Endodermal cell (in vitro differentiated cells): ENCODE results near the gene HOXD9. TPM values are rescaled to one million over a fixed set of nuclear protein-coding genes. Genes with fewer than 3 reads are reported as not detected.

Experiments
- DNase-seq: peaks from one replicate; pipeline ENCODE4 v3.0.0-alpha.2; 2017
- H3K27ac ChIP-seq: 2 replicates; pipeline ENCODE4 v1.5.1; 2013; ENCODE audit warnings: mild to moderate bottlenecking, low read depth, low read length, moderate library complexity
- H3K27me3 ChIP-seq: 2 replicates; pipeline ENCODE4 v1.6.1; 2013; ENCODE audit warnings: mild to moderate bottlenecking, low read length, moderate library complexity; ENCODE audit not compliant: insufficient read depth, control insufficient read depth, poor library complexity, severe bottlenecking
- H3K36me3 ChIP-seq: 2 replicates; pipeline ENCODE4 v1.7.0; 2013; ENCODE audit warnings: mild to moderate bottlenecking, low read length, moderate library complexity; ENCODE audit not compliant: control insufficient read depth, insufficient read depth
- H3K4me1 ChIP-seq: one replicate; pipeline ENCODE4 v1.7.0; 2013; ENCODE audit warnings: low read length; ENCODE audit not compliant: control insufficient read depth, insufficient read depth
- H3K4me3 ChIP-seq: 2 replicates; pipeline ENCODE4 v1.5.1; 2013; ENCODE audit warnings: mild to moderate bottlenecking, low read length, moderate library complexity
- H3K9ac ChIP-seq: 2 replicates; pipeline ENCODE4 v1.6.1; 2013; ENCODE audit warnings: mild to moderate bottlenecking, low read length, moderate library complexity; ENCODE audit not compliant: poor library complexity, severe bottlenecking; ENCODE audit errors: extremely low read depth
- H3K9me3 ChIP-seq: 2 replicates; pipeline ENCODE4 v1.6.1; 2013; ENCODE audit warnings: mild to moderate bottlenecking, low read length, moderate library complexity; ENCODE audit not compliant: control insufficient read depth
- H3K27ac Mint-ChIP-seq: 2 replicates; pipeline ENCODE4 v1.8.0; 2020; ENCODE audit warnings: mixed read lengths
- H3K27me3 Mint-ChIP-seq: 2 replicates; pipeline ENCODE4 v1.8.0; 2021; ENCODE audit warnings: mild to moderate bottlenecking, mixed read lengths; ENCODE audit not compliant: insufficient read depth
- H3K36me3 Mint-ChIP-seq: 2 replicates; pipeline ENCODE4 v1.8.0; 2020; ENCODE audit warnings: low read depth, mixed read lengths
- H3K4me1 Mint-ChIP-seq: 2 replicates; pipeline ENCODE4 v1.8.0; 2020; ENCODE audit warnings: mixed read lengths
- H3K4me3 Mint-ChIP-seq: 2 replicates; pipeline ENCODE4 v1.8.0; 2020; ENCODE audit warnings: mild to moderate bottlenecking, moderate library complexity, mixed read lengths
- H3K9me3 Mint-ChIP-seq: 2 replicates; pipeline ENCODE4 v1.8.0; 2020; ENCODE audit warnings: mild to moderate bottlenecking, mixed read lengths
- CTCF ChIP-seq: fragments of 200-600 bp; sonication (generic); conservative IDR thresholded peaks from 2 replicates; pipeline ENCODE4 v1.5.0; 2021; ENCODE audit warnings: antibody characterized with exemption, mild to moderate bottlenecking
- WGBS, 2 experiments: methylation state at CpG; one replicate each; pipeline versions ENCODE4 v1.1.5 to v1.1.7; 2013; ENCODE audit warnings: missing lambda C conversion rate in 2 of 2, mixed read lengths in 1 of 2; ENCODE audit not compliant: insufficient coverage in 1 of 2, insufficient read length in 1 of 2; 5-methylcytosine and 5-hydroxymethylcytosine counted together
- total RNA-seq, 2 donors: library from RNA; stranded (reverse); fragmentation: NEBNext Ultra II Directional in 1 of 2; extraction: Animal tissue kit (Norgen Biotek cat#: 25700) in 1 of 2; gene quantifications; 2 replicates in 1 of 2; 3 replicates in 1 of 2; pipeline ENCODE4 v1.2.1, GENCODE V29; 2021

The HOXD9 gene
- total RNA-seq, 2 donors from 2014 or later = not detected

GRCh38 chr2:176126929-176127773 is 4.6 kb downstream of the HOXD9 start:
- no peak overlapping the region for H3K4me3 Mint-ChIP-seq
- no peaks in the 10 kb centered on the region for H3K36me3 ChIP-seq
- TF ChIP-seq CTCF = peak; percentile 94
- peak; percentile 83 for DNase-seq
- H3K27ac Mint-ChIP-seq = no peak overlapping the region
- peaks cover 95% of the 10 kb centered on the region for H3K27me3 Mint-ChIP-seq
- H3K4me1 Mint-ChIP-seq = peaks cover 8% of the 10 kb centered on the region
- H3K4me3 ChIP-seq = no peak overlapping the region
- 0 to 5% methylated on average over 2 to 9 of the region's 13 CpGs for WGBS, 2 experiments
- no peaks in the 10 kb centered on the region for H3K9me3 ChIP-seq
- H3K36me3 Mint-ChIP-seq = no peaks in the 10 kb centered on the region
- no peaks in the 10 kb centered on the region for H3K9me3 Mint-ChIP-seq
- H3K27ac ChIP-seq = no peak overlapping the region
- H3K4me1 ChIP-seq = no peaks in the 10 kb centered on the region
- no peak overlapping the region for H3K9ac ChIP-seq
- peaks cover 100% of the 10 kb centered on the region for H3K27me3 ChIP-seq

- Mint-ChIP-seq H3K4me3 (no peak overlapping the region), H3K27me3 (peaks cover 95% of the 10 kb centered on the region), H3K36me3 (no peaks in the 10 kb centered on the region), H3K27ac (no peak overlapping the region), H3K9me3 (no peaks in the 10 kb centered on the region), H3K4me1 (peaks cover 12% of the 10 kb centered on the region)
- Histone ChIP-seq H3K4me3 (no peak overlapping the region), H3K36me3 (no peaks in the 10 kb centered on the region), H3K9me3 (no peaks in the 10 kb centered on the region), H3K4me1 (no peaks in the 10 kb centered on the region), H3K27me3 (peaks cover 100% of the 10 kb centered on the region), H3K27ac (no peak overlapping the region), H3K9ac (no peak overlapping the region)
- TF ChIP-seq CTCF = no peak
- 23 to 36% methylated on average over 3 to 4 of the region's 4 CpGs for WGBS, 2 experiments
- DNase-seq = no peak
These were observed 5.2 kb downstream of the HOXD9 start for GRCh38 chr2:176127774-176128072.

GRCh38 chr2:176128172-176128981 is 5.9 kb downstream of the HOXD9 start:
- H3K4me3 ChIP-seq = peak overlapping the region; percentile 38
- no peak overlapping the region for H3K9ac ChIP-seq
- TF ChIP-seq CTCF = no peak
- H3K27ac Mint-ChIP-seq = no peak overlapping the region
- no peaks in the 10 kb centered on the region for H3K36me3 ChIP-seq
- no peaks in the 10 kb centered on the region for H3K4me1 ChIP-seq
- no peaks in the 10 kb centered on the region for H3K9me3 ChIP-seq
- peak; percentile 82 for DNase-seq
- 4 to 11% methylated on average over 14 to 47 of the region's 49 CpGs for WGBS, 2 experiments
- no peaks in the 10 kb centered on the region for H3K9me3 Mint-ChIP-seq
- H3K27me3 ChIP-seq = peaks cover 100% of the 10 kb centered on the region
- peak overlapping the region; percentile 33 for H3K4me3 Mint-ChIP-seq
- H3K27ac ChIP-seq = no peak overlapping the region
- no peaks in the 10 kb centered on the region for H3K36me3 Mint-ChIP-seq
- H3K27me3 Mint-ChIP-seq = peaks cover 96% of the 10 kb centered on the region
- peaks cover 12% of the 10 kb centered on the region for H3K4me1 Mint-ChIP-seq
